AG04449 (cell line): Measurements from ENCODE around the gene ZFAND3.
"Not testable (repeated sequence)": the region's sequence is repeated elsewhere in the genome, so short reads cannot be mapped to it uniquely, and the experiment has no call there.

Source experiments
- CTCF ChIA-PET: fragments of 350-600 bp; formaldehyde crosslinking; extraction: SDS; loops from one replicate; lab custom pipeline; 2021; ENCODE audit warnings: antibody characterized with exemption; lab: Yijun Ruan, JAX
- POLR2A ChIA-PET: fragments of 400-600, 350-600 bp; formaldehyde crosslinking; extraction: SDS; loops from one replicate; lab custom pipeline; 2020; ENCODE audit warnings: antibody characterized with exemption, inconsistent platforms; lab: Yijun Ruan, JAX
- DNase-seq: peaks from one replicate; pipeline ENCODE4 v3.0.0-alpha.2; 2010; ENCODE audit warnings: low read depth, low spot score
- H3K4me3 ChIP-seq: 2 replicates; pipeline ENCODE4 v1.5.1; 2011; ENCODE audit warnings: low read depth, mild to moderate bottlenecking, control low read depth, low read length
- TF ChIP-seq, protein P1 (sequence below): IDR thresholded peaks from one replicate; pipeline ENCODE4 v1.5.1; 2011; ENCODE audit warnings: mild to moderate bottlenecking, moderate library complexity, low read length, control low read depth, inconsistent platforms; ENCODE audit not compliant: insufficient read depth; ENCODE audit errors: missing control alignments

The ZFAND3 gene

DNA sequence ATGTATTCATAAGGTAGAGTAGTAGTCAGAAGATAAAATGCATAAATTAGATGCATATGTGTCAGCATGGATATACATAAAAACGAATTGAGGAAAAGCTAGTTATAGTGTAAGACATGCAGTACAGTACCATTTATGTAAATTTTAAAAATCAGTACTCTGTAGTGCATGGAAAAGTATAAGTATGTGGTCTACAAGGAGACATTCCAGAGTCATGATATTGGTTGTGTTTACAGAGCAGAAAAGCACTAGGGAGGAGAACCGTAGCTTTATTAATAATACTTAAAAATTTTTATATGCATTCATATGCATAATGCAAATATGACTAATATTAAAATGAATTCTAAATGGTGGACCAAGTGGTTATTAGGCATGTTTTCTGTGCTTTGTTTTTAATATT lies 220.0 kb downstream of the ZFAND3 start:
- H3K4me3 ChIP-seq, result no peak overlapping the region
- DNase-seq, result no peak
- TF ChIP-seq, protein P1, sequence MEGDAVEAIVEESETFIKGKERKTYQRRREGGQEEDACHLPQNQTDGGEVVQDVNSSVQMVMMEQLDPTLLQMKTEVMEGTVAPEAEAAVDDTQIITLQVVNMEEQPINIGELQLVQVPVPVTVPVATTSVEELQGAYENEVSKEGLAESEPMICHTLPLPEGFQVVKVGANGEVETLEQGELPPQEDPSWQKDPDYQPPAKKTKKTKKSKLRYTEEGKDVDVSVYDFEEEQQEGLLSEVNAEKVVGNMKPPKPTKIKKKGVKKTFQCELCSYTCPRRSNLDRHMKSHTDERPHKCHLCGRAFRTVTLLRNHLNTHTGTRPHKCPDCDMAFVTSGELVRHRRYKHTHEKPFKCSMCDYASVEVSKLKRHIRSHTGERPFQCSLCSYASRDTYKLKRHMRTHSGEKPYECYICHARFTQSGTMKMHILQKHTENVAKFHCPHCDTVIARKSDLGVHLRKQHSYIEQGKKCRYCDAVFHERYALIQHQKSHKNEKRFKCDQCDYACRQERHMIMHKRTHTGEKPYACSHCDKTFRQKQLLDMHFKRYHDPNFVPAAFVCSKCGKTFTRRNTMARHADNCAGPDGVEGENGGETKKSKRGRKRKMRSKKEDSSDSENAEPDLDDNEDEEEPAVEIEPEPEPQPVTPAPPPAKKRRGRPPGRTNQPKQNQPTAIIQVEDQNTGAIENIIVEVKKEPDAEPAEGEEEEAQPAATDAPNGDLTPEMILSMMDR, result no peak
- ChIA-PET CTCF (interaction anchor here (1.1 to 2.1 kb wide), 3 partner anchors 16 to 464 kb away, joined by 3 to 8 read pairs (median 3); no protein-coding TSS in a partner anchor), POLR2A (no interaction called here)

DNA sequence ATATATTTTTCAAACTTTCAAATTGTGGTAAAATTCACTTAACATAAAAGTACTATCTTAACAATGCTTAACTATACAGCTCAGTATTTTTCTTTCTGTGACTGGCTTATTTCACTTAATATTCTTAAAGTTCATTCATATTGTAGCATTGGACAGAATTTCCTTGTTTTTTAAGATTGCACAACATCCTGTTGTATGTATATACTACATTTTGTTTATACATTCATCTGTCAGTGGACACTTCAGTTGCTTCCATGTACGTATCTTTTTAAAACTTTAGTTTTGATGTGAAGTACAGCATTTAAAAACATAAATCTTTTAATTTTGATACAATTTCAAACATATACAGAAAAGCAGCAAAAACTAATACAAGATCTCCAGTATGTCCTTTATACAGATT lies 220.7 kb downstream of the ZFAND3 start:
- POLR2A ChIA-PET, result no interaction called here
- H3K4me3 ChIP-seq, result no peak overlapping the region
- DNase-seq, result no peak
- CTCF ChIA-PET, result interaction anchor here (1.1 kb wide), 1 partner anchor 17 kb away, joined by 3 read pairs; no protein-coding TSS in a partner anchor
- TF ChIP-seq, protein P1, result no peak

DNA sequence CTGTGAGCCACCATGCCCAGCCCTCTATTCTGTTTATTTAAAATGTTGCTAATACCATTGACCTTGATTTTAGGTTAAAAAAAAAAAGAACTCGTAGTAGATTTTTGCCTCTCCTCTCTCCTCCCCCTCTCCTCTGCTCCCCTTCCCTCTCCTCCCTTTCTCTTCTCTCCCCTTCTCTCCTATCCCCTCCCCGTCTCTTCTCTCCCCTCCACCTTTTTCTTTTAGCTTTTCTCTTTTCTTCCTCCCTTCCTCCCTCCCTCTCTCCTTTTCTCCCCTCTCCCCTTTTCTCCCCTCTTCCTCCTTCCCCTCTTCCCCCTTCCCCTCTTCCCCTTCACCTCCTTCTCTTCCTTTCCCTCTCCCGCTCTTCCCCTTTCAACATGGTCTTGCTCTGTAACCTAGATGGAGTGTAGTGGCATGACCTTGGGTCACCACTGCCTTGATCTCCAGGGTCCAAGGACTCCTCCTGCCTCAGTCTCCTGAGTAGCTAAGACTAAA lies 223.8 kb downstream of the ZFAND3 start:
- no peak overlapping the region for H3K4me3 ChIP-seq

DNA sequence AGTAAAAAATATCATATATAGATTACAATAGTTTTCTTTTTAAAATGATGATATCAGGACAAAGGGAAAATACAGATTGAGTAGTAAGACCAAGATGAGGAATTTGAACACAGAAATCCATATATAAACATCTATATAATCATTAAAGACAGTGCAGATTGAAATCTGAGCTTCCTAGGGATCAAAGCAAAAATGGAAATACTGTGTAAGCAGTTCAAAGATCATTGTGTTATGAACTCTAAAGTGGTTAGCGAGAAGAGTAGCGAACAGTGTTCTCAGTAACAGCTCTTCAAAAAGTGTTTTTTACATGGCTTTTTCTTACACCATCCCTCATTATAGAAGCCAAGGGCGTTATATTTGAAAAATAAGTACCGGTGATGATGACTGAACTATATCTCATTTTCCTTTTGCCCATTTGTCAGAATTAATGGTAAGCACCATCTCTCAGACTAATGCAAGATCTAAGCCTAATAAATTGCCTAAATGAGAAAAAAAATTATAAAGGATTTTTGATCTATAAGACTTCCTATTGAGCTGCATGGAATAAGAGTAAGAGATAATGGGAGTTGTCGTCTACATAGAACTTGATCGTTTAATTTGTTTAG lies 226.3 kb downstream of the ZFAND3 start:
- POLR2A ChIA-PET, result no interaction called here

More for the DNA sequence above, 223.8 kb downstream of the ZFAND3 start:
- no peak for DNase-seq
- ChIA-PET CTCF (interaction anchor here (1.4 to 6.1 kb wide), 2 partner anchors 9 to 12 kb away, joined by 3 to 34 read pairs; no protein-coding TSS in a partner anchor), POLR2A (no interaction called here)
- TF ChIP-seq, protein P1, result no peak

DNA sequence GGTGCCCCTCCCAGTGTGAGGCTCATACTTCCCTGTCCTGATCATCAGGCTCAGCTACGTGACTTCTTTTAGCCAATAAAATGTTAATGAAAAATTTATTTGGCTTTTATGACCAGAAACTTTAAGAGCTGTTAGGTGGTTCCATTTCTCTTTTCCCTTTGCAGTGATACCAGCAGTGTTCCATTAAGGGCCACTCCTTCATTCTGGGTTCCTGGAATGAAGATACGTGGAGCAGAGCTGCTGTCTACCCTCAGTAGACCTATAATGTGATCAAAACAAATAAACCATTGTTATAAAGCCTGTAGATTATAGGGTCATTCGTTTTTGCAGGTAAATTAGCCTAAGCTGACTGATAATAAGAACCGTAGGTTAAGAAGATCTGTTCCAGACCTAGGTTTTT lies 228.0 kb downstream of the ZFAND3 start:
- ChIA-PET POLR2A (no interaction called here), CTCF (interaction anchor here (3.4 to 6.1 kb wide), 2 partner anchors 13 to 447 kb away, joined by 9 to 34 read pairs; no protein-coding TSS in a partner anchor)
- TF ChIP-seq, protein P1, result no peak
- H3K4me3 ChIP-seq, result no peak overlapping the region
- DNase-seq, result no peak

More for the DNA sequence above, 226.3 kb downstream of the ZFAND3 start:
- H3K4me3 ChIP-seq, result no peak overlapping the region
- CTCF ChIA-PET, result interaction anchor here (3.4 to 6.1 kb wide), 2 partner anchors 11 to 448 kb away, joined by 9 to 34 read pairs; no protein-coding TSS in a partner anchor
- DNase-seq, result no peak
- TF ChIP-seq, protein P1, result no peak

DNA sequence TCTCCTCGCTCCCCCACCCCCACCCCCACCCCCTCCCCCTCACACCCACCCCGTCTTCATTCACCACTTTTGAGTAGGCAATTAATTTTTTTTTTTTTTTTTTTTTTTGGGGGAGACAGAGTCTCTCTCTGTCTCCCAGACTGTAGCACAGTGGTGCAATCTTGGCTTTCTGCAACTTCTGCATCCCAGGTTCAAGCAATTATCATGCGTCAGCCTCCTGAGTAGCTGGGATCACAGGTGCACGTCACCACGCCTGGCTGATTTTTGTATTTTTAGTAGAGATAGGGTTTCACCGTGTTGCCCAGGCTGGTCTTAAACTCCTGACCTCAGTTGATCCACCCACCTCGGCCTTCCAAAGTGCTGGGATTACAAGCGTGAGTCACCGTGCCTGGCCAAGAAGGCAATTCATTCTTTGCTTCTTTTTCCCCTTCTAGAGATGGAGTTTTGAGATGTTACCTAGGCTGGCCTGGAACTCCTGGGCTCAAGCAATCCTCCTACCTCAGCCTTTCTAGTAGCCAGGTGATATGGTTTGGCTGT lies 230.4 kb downstream of the ZFAND3 start:
- POLR2A ChIA-PET, H3K4me3 ChIP-seq, DNase-seq: not testable (repeated sequence)
- CTCF ChIA-PET, result interaction anchor here (1.0 kb wide), 1 partner anchor 16 kb away, joined by 3 read pairs; no protein-coding TSS in a partner anchor
